Heart left ventricle (tissue), 13 donors: Measurements from ENCODE around the gene SKI.

Source experiments
- CTCF ChIP-seq, 12 donors: fragments of 200-600 bp; sonication (generic) in 4 of 12; IDR thresholded peaks; one replicate each; pipeline versions ENCODE4 v1.5.0 to v1.8.0; 2018 to 2022; ENCODE audit warnings: antibody characterized with exemption in 12 of 12, mild to moderate bottlenecking in 5 of 12
- POLR2A ChIP-seq, 2 donors: fragments of 450-650 bp; IDR thresholded peaks; one replicate each; pipeline ENCODE4 v1.6.1; 2017; ENCODE audit warnings: antibody characterized with exemption in 2 of 2, mild to moderate bottlenecking in 2 of 2, moderate library complexity in 2 of 2
- donor health status: ischemic (EF 13 %, LVEDD 7.1; RV severe dilation, severe dysfunction).
- donor health status: DM: no; HTN: yes; CAD: no.
- donor health status: DM: no; HTN: no; CAD: no.
- donor health status: ischemic (EF 25% LVEDD 6.9; RV normal size, moderate dysfunction).
- donor health status: ischemic (EF 25% LVEDD 5.7; RV mildly dilated, moderate dysfunction).
- donor health status: ischemic (EF 35%, LVEDD 5.7; RV mildly dilated, moderate dysfunction).
- donor health status: nonischemic (EF 11% LVEDD 7.7; RV severe dilation, severe dysfunction).
- donor health status: DM: yes; HTN: yes; CAD: no.
- donor health status: PGD.
- donor health status: ischemic (EF 29% LVEDD 5.4; RV normal size, mild dysfunction).
- donor health status: nonischemic (EF 23%, LVEDD 6.1; RV moderate dilation, normal function).

- TF ChIP-seq CTCF (IDR thresholded peaks at IDR 0.05) (no peak), POLR2A (IDR thresholded peaks at IDR 0.05) (no peak)
Measured at GRCh38 chr1:2343023-2343935, 115.2 kb downstream of the SKI start.
